GM19455 (cell line): ENCODE results near the gene MMP8.
A peak's percentile ranks its signal among the peaks of the same experiment; 100 is the strongest.

Experiments
- ATAC-seq: cut with Tn5 transposase; IDR thresholded peaks from one replicate; pipeline ENCODE4 v1.9.1; 2021; ENCODE audit not compliant: unreplicated experiment

MMP8 gene

GRCh38 chr11:102722821-102723220 lies 1.9 kb downstream of the MMP8 start:
- ATAC-seq: no peak

- no peak for ATAC-seq
Measured at GRCh38 chr11:102719620-102720277, 5.0 kb downstream of the MMP8 start.

- no peak for ATAC-seq
Measured at GRCh38 chr11:102717280-102717679, 7.5 kb downstream of the MMP8 start.

- peak; percentile 70 for ATAC-seq
Measured at GRCh38 chr11:102716527-102716926, 8.2 kb downstream of the MMP8 start.

- ATAC-seq: no peak
Measured at GRCh38 chr11:102712137-102712536, 12.6 kb downstream of the MMP8 start.

- ATAC-seq: no peak
Measured at GRCh38 chr11:102709201-102709945, 15.4 kb downstream of the MMP8 start.

- ATAC-seq: no peak
Measured at GRCh38 chr11:102708654-102709053, 16.1 kb downstream of the MMP8 start.

- ATAC-seq: no peak
Measured at GRCh38 chr11:102705626-102706025, 19.1 kb downstream of the MMP8 start, which contains the start of gene MMP27. Gene MMP27 (minus strand): TSS chr11:102705769. CDS start chr11:102705714, 55 bp downstream.

GRCh38 chr11:102704841-102705240 lies 19.9 kb downstream of the MMP8 start:
- ATAC-seq: no peak

GRCh38 chr11:102703826-102704493 lies 20.8 kb downstream of the MMP8 start:
- ATAC-seq: no peak

- no peak for ATAC-seq
Measured at GRCh38 chr11:102695201-102695600, 29.6 kb downstream of the MMP8 start.

- no peak for ATAC-seq
Measured at GRCh38 chr11:102685754-102686153, 39.0 kb downstream of the MMP8 start.

GRCh38 chr11:102685338-102685737 lies 39.4 kb downstream of the MMP8 start:
- ATAC-seq: no peak

GRCh38 chr11:102683277-102683676 lies 41.5 kb downstream of the MMP8 start:
- ATAC-seq: no peak

GRCh38 chr11:102680945-102681344 lies 43.8 kb downstream of the MMP8 start:
- no peak for ATAC-seq

GRCh38 chr11:102678022-102678421 lies 46.7 kb downstream of the MMP8 start:
- no peak for ATAC-seq

GRCh38 chr11:102676084-102676483 lies 48.7 kb downstream of the MMP8 start:
- ATAC-seq: no peak

- ATAC-seq: no peak
Measured at GRCh38 chr11:102669664-102670063, 55.1 kb downstream of the MMP8 start.

- no peak for ATAC-seq
Measured at GRCh38 chr11:102666331-102666957, 58.3 kb downstream of the MMP8 start.

GRCh38 chr11:102664001-102664752 lies 60.6 kb downstream of the MMP8 start:
- no peak for ATAC-seq

GRCh38 chr11:102662607-102663006 lies 62.1 kb downstream of the MMP8 start:
- no peak for ATAC-seq
